Measurements from ENCODE around the gene LRRC1.

- TF ChIP-seq POLR2AphosphoS5 (IDR thresholded peaks at IDR 0.05) (no peak), CTCF (IDR thresholded peaks at IDR 0.05 in 8 of 11, conservative IDR thresholded peaks at IDR 0.05 in 3 of 11) (no peak)
Measured at GRCh38 chr6:53840027-53840426, 45.2 kb downstream of the LRRC1 start.

Data from spleen (tissue), 7 donors.